ENCODE data around the gene KCNMB1.

DNA sequence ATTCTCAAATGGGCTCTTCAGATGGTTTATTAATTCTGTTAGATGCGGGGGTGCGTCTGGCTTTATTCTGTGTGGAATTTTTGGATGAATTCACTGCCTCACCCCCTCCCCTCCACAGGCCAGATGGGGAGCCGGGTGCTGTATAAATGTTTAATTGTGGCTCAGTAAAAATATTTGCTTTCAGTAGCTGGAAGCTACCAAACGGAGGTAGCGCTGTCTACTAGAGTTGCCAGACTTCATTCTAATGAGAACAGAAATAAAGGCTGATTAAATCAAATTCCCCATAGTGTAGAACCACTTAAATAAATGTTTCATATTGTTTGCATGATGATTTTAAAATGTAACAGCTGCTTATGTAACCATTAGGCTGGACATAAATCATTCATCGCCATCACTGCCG lies 34.5 kb upstream of the KCNMB1 start:
- TF ChIP-seq, protein P1, sequence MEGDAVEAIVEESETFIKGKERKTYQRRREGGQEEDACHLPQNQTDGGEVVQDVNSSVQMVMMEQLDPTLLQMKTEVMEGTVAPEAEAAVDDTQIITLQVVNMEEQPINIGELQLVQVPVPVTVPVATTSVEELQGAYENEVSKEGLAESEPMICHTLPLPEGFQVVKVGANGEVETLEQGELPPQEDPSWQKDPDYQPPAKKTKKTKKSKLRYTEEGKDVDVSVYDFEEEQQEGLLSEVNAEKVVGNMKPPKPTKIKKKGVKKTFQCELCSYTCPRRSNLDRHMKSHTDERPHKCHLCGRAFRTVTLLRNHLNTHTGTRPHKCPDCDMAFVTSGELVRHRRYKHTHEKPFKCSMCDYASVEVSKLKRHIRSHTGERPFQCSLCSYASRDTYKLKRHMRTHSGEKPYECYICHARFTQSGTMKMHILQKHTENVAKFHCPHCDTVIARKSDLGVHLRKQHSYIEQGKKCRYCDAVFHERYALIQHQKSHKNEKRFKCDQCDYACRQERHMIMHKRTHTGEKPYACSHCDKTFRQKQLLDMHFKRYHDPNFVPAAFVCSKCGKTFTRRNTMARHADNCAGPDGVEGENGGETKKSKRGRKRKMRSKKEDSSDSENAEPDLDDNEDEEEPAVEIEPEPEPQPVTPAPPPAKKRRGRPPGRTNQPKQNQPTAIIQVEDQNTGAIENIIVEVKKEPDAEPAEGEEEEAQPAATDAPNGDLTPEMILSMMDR (IDR thresholded peaks at IDR 0.05), result no peak
- TF ChIP-seq ZFX (IDR thresholded peaks at IDR 0.05; ENCODE audit: borderline replicate concordance), result no peak
